Stimulated activated CD4-positive, alpha-beta T cell treated with anti-CD3 and anti-CD28 coated beads, Interleukin-1b, Interleukin-23, amount 100 ng/mL, for 4 hours (primary cell): ENCODE measurements around the gene PNLIP.

Experiments used
- DNase-seq, 2 donors: peaks; one replicate each; pipeline ENCODE4 v3.0.0-alpha.2; 2020; ENCODE audit warnings: low read depth in 2 of 2

PNLIP gene

DNA sequence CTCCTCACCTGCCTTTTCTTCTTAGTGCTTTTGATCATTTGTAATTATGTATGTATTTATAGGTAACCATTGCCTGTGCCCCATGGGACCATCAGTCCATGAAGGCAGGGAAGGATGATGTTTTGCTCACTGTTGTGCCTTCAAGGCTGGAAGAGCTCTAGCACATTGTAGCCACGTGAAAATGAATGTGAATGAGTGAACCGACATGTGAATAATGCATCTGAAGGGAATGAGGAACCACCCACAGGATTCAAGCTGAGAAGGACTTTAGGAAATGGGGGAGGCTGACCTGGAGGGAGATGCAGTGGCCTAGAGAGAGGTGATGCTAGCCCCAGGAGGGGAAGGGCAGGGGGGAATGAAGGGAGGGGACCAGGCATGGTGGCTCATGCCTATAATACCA is 69.1 kb downstream of the PNLIP start:
- no peak for DNase-seq

DNA sequence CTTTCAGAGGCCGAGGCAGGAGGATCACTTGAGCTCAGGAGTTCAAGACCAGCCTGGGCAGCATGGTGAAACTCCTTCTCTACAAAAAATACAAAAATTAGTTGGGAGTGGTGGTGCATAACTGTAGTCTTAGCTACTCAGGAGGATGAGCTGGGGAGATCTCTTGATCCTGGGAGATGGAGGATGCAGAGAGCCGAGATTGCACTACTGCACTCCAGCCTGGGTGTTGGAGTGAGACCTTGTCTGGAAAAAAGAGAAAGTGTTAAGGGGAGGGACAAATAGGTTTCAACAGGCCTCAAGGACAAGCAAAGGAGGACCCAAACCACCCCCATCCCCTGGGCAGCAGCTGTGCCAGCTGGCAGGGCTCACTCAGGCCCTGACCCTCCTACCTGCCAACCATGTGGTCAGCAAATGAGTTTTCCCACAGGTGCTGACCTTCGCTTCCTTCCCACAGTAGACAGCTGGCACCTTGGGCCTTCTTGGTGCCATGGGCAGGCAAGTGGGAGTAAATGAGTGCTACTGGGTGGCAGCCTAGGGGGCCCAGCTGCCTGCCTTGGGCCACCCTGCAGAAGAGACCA is 69.6 kb downstream of the PNLIP start:
- DNase-seq: no peak
